HG03139 (cell line): ENCODE measurements around the gene CERS5.

Source experiments
- ATAC-seq: cut with Tn5 transposase; IDR thresholded peaks from one replicate; pipeline ENCODE4 v1.9.1; 2021; ENCODE audit not compliant: unreplicated experiment

Gene CERS5

DNA sequence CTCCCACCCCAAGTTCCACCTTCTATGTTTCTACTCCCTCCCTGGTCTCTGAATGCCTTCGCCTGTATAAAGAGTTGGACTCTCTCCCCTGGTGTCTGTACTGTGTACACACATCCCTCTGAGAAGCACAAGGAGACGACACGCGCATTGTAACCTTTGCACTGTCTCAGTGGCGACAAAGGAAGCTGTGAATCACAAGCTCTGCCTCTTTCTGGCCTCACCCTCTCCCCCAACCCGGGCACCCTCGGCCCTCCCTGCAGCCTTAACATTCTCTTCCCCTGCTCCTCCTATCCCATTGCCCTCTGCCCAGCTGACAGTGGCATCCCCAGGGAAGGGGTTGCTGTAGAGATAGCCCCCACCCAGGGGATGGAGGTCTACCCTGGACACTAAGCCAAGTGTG lies 84.5 kb downstream of the CERS5 start:
- no peak for ATAC-seq

DNA sequence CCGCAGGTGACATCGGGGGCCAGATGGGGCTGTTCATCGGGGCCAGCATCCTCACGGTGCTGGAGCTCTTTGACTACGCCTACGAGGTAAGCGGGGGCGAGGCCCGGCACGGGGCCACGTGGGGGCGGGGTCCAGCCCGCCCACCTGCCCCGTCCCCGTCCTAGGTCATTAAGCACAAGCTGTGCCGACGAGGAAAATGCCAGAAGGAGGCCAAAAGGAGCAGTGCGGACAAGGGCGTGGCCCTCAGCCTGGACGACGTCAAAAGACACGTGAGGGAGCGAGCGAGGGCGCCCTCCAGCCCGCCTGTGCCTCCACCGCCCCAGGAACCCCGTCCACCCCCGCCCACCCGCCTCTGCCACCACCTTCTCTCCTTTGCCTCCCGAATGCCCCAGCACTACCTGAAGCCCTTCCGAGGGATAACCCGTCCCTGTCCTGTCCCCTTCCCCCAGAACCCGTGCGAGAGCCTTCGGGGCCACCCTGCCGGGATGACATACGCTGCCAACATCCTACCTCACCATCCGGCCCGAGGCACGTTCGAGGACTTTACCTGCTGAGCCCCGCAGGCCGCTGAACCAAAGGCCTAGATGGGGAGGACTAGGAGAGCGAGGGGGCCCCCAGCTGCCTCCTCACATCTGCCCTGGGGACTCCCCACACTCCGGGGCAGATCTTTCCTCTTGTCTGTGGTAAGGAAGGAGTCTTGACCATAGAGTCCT lies 85.9 kb downstream of the CERS5 start:
- ATAC-seq, result no peak

DNA sequence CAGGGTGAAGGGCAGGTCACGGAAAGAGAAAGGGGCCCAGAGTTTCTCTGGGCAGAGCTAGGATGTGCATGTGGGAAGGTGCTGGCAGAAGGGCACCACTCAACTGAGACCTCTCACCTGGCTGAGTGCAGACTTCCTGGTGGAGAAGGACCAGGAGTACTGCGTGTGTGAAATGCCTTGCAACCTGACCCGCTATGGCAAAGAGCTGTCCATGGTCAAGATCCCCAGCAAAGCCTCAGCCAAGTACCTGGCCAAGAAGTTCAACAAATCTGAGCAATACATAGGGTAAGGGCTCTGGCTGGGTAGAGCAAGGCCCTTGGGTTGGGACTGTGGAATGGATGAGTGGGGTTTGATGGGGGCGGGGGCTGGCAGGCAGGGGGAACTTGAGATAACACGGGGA lies 87.4 kb downstream of the CERS5 start:
- no peak for ATAC-seq
